GM23338 (cell line): ENCODE data around the gene ZNF526. TPM values are rescaled to one million over a fixed set of nuclear protein-coding genes. Genes with fewer than 3 reads are reported as not detected.

Source experiments
- CREB1 ChIP-seq: fragments of 250-450 bp; sonication (Bioruptor Pico); IDR thresholded peaks from 2 replicates; pipeline ENCODE4 v1.5.0; 2020; ENCODE audit warnings: low read depth, mild to moderate bottlenecking, moderate library complexity
- ETS1 ChIP-seq: IDR thresholded peaks from 2 replicates; pipeline ENCODE4 v1.6.1; 2016; ENCODE audit warnings: antibody characterized with exemption
- NANOG ChIP-seq: IDR thresholded peaks from 2 replicates; pipeline ENCODE4 v1.6.1; 2016; ENCODE audit warnings: antibody characterized with exemption, borderline replicate concordance
- POLR2AphosphoS5 ChIP-seq: IDR thresholded peaks from 2 replicates; pipeline ENCODE4 v1.6.1; 2016; ENCODE audit warnings: antibody characterized with exemption, low read depth
- ZNF331 ChIP-seq: fragments of 250-450 bp; sonication (Bioruptor Pico); IDR thresholded peaks from 2 replicates; pipeline ENCODE4 v1.5.0; 2020; ENCODE audit warnings: low read depth, mild to moderate bottlenecking, moderate library complexity
- ZNF462 ChIP-seq: fragments of 250-450 bp; sonication (Bioruptor Pico); IDR thresholded peaks from 2 replicates; pipeline ENCODE4 v1.5.0; 2020; ENCODE audit warnings: mild to moderate bottlenecking, moderate library complexity
- polyA plus RNA-seq: library from polyadenylated mRNA; unstranded; fragments of >200 nt; fragmentation: Nextera tagmentation; extraction: Ambion mirVana; gene quantifications from 2 replicates; pipeline ENCODE4 v1.2.1, GENCODE V29; 2016
- total RNA-seq: library from RNA; depleted of rRNA; stranded (reverse); fragments of >200 nt; shearing (Covaris generic); gene quantifications from 2 replicates; pipeline ENCODE4 v1.2.3, GENCODE V29; 2014
- TF ChIP-seq, protein P1 (sequence below), 2 experiments: fragments of 200-600 bp in 1 of 2; sonication (generic) in 1 of 2; conservative IDR thresholded peaks; 2 replicates each; pipeline versions ENCODE4 v1.5.1 to v1.6.1; 2016 to 2017; ENCODE audit warnings: antibody characterized with exemption in 2 of 2, low read depth in 2 of 2, mild to moderate bottlenecking in 2 of 2, moderate library complexity in 1 of 2
- TF ChIP-seq, protein P2 (sequence below): IDR thresholded peaks from one replicate; pipeline ENCODE4 v1.6.1; 2018; ENCODE audit warnings: antibody characterized with exemption; ENCODE audit not compliant: unreplicated experiment

The ZNF526 gene
- total and polyA plus RNA-seq, 2 experiments from 2014 or later = 4.7 to 13.3 TPM

DNA sequence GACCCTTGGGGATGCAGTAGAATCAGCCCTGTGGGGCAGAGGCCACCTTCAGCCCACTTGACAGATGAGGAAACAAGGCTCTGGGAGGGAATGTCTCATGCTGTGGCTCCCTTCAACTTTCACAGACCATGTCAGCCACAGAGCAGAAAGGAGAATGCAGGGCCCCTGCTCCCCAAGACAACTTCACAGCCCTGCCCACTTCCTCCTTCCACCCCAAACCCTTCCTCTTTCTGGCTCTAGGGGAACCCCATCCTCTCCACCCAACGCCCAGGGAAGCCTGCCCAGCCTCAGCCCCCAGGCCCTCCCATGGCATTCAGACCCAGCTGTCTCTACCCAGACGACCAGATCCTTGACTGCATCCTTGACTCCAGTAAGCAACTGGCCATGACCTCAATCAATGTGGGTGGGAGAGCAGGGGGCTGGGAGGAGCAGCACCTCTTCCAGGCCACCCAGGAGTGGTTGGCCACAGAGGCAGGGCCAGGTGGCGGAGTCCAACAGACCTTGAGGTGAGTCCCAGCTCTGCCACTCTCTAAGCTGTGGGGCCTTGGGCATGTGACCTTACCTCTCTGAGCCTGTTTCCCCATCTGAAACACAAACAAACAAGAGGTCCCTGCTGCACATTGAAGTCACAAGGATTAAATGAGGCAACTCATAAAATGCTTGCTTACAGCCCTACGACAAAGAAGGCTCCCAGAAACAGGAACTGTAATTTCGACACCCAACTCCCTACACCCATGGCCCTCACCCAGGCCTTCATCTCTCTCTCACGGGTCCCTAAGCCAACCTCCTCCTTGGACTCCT lies 18.4 kb upstream of the ZNF526 start (continued):
- TF ChIP-seq ZNF462 (no peak), ETS1 (no peak), NANOG (no peak), POLR2AphosphoS5 (no peak), ZNF331 (CRISPR knock-in tag) (no peak), CREB1 (CRISPR knock-in tag) (no peak)
- TF ChIP-seq, protein P1, sequence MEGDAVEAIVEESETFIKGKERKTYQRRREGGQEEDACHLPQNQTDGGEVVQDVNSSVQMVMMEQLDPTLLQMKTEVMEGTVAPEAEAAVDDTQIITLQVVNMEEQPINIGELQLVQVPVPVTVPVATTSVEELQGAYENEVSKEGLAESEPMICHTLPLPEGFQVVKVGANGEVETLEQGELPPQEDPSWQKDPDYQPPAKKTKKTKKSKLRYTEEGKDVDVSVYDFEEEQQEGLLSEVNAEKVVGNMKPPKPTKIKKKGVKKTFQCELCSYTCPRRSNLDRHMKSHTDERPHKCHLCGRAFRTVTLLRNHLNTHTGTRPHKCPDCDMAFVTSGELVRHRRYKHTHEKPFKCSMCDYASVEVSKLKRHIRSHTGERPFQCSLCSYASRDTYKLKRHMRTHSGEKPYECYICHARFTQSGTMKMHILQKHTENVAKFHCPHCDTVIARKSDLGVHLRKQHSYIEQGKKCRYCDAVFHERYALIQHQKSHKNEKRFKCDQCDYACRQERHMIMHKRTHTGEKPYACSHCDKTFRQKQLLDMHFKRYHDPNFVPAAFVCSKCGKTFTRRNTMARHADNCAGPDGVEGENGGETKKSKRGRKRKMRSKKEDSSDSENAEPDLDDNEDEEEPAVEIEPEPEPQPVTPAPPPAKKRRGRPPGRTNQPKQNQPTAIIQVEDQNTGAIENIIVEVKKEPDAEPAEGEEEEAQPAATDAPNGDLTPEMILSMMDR (conservative IDR thresholded peaks at IDR 0.05; ENCODE audit: low read depth in 2 of 2) = no peak
- TF ChIP-seq, protein P2, sequence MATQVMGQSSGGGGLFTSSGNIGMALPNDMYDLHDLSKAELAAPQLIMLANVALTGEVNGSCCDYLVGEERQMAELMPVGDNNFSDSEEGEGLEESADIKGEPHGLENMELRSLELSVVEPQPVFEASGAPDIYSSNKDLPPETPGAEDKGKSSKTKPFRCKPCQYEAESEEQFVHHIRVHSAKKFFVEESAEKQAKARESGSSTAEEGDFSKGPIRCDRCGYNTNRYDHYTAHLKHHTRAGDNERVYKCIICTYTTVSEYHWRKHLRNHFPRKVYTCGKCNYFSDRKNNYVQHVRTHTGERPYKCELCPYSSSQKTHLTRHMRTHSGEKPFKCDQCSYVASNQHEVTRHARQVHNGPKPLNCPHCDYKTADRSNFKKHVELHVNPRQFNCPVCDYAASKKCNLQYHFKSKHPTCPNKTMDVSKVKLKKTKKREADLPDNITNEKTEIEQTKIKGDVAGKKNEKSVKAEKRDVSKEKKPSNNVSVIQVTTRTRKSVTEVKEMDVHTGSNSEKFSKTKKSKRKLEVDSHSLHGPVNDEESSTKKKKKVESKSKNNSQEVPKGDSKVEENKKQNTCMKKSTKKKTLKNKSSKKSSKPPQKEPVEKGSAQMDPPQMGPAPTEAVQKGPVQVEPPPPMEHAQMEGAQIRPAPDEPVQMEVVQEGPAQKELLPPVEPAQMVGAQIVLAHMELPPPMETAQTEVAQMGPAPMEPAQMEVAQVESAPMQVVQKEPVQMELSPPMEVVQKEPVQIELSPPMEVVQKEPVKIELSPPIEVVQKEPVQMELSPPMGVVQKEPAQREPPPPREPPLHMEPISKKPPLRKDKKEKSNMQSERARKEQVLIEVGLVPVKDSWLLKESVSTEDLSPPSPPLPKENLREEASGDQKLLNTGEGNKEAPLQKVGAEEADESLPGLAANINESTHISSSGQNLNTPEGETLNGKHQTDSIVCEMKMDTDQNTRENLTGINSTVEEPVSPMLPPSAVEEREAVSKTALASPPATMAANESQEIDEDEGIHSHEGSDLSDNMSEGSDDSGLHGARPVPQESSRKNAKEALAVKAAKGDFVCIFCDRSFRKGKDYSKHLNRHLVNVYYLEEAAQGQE = no peak
